GM23338 (cell line): ENCODE data around the gene STRN4. TPM values are rescaled to one million over a fixed set of nuclear protein-coding genes. Genes with fewer than 3 reads are reported as not detected.

Experiments
- ATAC-seq: fragments of 200-7000 bp; cut with Tn5 transposase; 3 replicates; pipeline ENCODE4 v1.9.1; 2020
- DNase-seq: peaks from one replicate; pipeline ENCODE4 v3.0.0-alpha.2; 2015; ENCODE audit warnings: low spot score
- H2AFZ ChIP-seq: fragments of 200-600 bp; sonication (generic); 2 replicates; pipeline ENCODE4 v1.8.0; 2016; ENCODE audit warnings: antibody characterized with exemption, mild to moderate bottlenecking, moderate library complexity
- H3F3A ChIP-seq: fragments of 200-600 bp; sonication (generic); replicated peaks from 2 replicates; pipeline ENCODE4 v1.8.0; 2017; ENCODE audit warnings: antibody characterized with exemption, mixed run types, low read depth
- H3K27ac ChIP-seq: fragments of 200-600 bp; sonication (generic); 2 replicates; pipeline ENCODE4 v1.6.1; 2016; ENCODE audit warnings: low read depth
- H3K27me3 ChIP-seq: fragments of 200-600 bp; sonication (generic); 2 replicates; pipeline ENCODE4 v1.8.0; 2016; ENCODE audit warnings: mild to moderate bottlenecking, mixed run types, moderate library complexity; ENCODE audit not compliant: insufficient read depth
- H3K36me3 ChIP-seq: fragments of 200-600 bp; sonication (generic); 2 replicates; pipeline ENCODE4 v1.8.0; 2016; ENCODE audit warnings: mild to moderate bottlenecking; ENCODE audit not compliant: insufficient read depth
- H3K4me1 ChIP-seq: fragments of 200-600 bp; sonication (generic); 2 replicates; pipeline ENCODE4 v1.8.0; 2016; ENCODE audit warnings: mild to moderate bottlenecking, moderate library complexity; ENCODE audit not compliant: insufficient read depth
- H3K4me2 ChIP-seq: fragments of 200-600 bp; sonication (generic); 2 replicates; pipeline ENCODE4 v1.7.1; 2017; ENCODE audit warnings: mixed run types
- H3K4me3 ChIP-seq: fragments of 200-600 bp; sonication (generic); 2 replicates; pipeline ENCODE4 v1.6.1; 2016; ENCODE audit warnings: mixed run types
- H3K79me2 ChIP-seq: fragments of 200-600 bp; sonication (generic); replicated peaks from 2 replicates; pipeline ENCODE4 v1.8.0; 2017; ENCODE audit warnings: mild to moderate bottlenecking; ENCODE audit not compliant: insufficient read depth
- H3K9me2 ChIP-seq: fragments of 200-600 bp; sonication (generic); 2 replicates; pipeline ENCODE4 v1.8.0; 2017; ENCODE audit not compliant: insufficient read depth
- H4K20me1 ChIP-seq: fragments of 200-600 bp; sonication (generic); replicated peaks from 2 replicates; pipeline ENCODE4 v1.8.0; 2017; ENCODE audit warnings: mild to moderate bottlenecking; ENCODE audit not compliant: insufficient read depth
- H3K27ac Mint-ChIP-seq: 2 replicates; pipeline ENCODE4 v1.8.0; 2020; ENCODE audit warnings: inconsistent platforms, mild to moderate bottlenecking, moderate library complexity, mixed read lengths
- H3K27me3 Mint-ChIP-seq: 3 replicates; pipeline ENCODE4 v1.8.0; 2022; ENCODE audit warnings: low read depth, mild to moderate bottlenecking, moderate library complexity, mixed read lengths, inconsistent platforms; ENCODE audit not compliant: insufficient read depth, poor library complexity
- H3K36me3 Mint-ChIP-seq: 3 replicates; pipeline ENCODE4 v1.8.0; 2021; ENCODE audit warnings: low read depth, mild to moderate bottlenecking, inconsistent platforms, moderate library complexity, mixed read lengths
- H3K4me1 Mint-ChIP-seq: 3 replicates; pipeline ENCODE4 v1.8.0; 2020; ENCODE audit warnings: mild to moderate bottlenecking, inconsistent platforms, mixed read lengths
- H3K4me3 Mint-ChIP-seq: 3 replicates; pipeline ENCODE4 v1.8.0; 2021; ENCODE audit warnings: moderate library complexity, mild to moderate bottlenecking, inconsistent platforms, mixed read lengths
- H3K9me3 Mint-ChIP-seq: 3 replicates; pipeline ENCODE4 v1.8.0; 2020; ENCODE audit warnings: moderate library complexity, mild to moderate bottlenecking, inconsistent platforms, mixed read lengths
- CREB1 ChIP-seq: fragments of 250-450 bp; sonication (Bioruptor Pico); IDR thresholded peaks from 2 replicates; pipeline ENCODE4 v1.5.0; 2020; ENCODE audit warnings: low read depth, mild to moderate bottlenecking, moderate library complexity
- CTCF ChIP-seq, 2 experiments: fragments of 200-600 bp in 1 of 2; sonication (generic) in 1 of 2; conservative IDR thresholded peaks; 2 replicates each; pipeline versions ENCODE4 v1.5.1 to v1.6.1; 2016 to 2017; ENCODE audit warnings: antibody characterized with exemption in 2 of 2, low read depth in 2 of 2, mild to moderate bottlenecking in 2 of 2, moderate library complexity in 1 of 2
- EZH2 ChIP-seq: fragments of 200-600 bp; sonication (generic); IDR thresholded peaks from one replicate; pipeline ENCODE4 v1.8.0; 2017; ENCODE audit warnings: antibody characterized with exemption, mild to moderate bottlenecking, low read depth; ENCODE audit not compliant: unreplicated experiment
- EZH2phosphoT487 ChIP-seq: fragments of 200-600 bp; sonication (generic); IDR thresholded peaks from one replicate; pipeline ENCODE4 v1.8.1; 2018; ENCODE audit warnings: antibody characterized with exemption; ENCODE audit not compliant: unreplicated experiment
- JUNB ChIP-seq: IDR thresholded peaks from one replicate; pipeline ENCODE4 v1.6.1; 2016; ENCODE audit warnings: antibody characterized with exemption; ENCODE audit not compliant: unreplicated experiment
- NANOG ChIP-seq: IDR thresholded peaks from 2 replicates; pipeline ENCODE4 v1.6.1; 2016; ENCODE audit warnings: antibody characterized with exemption, borderline replicate concordance
- POLR2AphosphoS5 ChIP-seq: IDR thresholded peaks from 2 replicates; pipeline ENCODE4 v1.6.1; 2016; ENCODE audit warnings: antibody characterized with exemption, low read depth
- REST ChIP-seq: IDR thresholded peaks from one replicate; pipeline ENCODE4 v1.6.1; 2018; ENCODE audit warnings: antibody characterized with exemption; ENCODE audit not compliant: unreplicated experiment
- STAT1 ChIP-seq: IDR thresholded peaks from one replicate; pipeline ENCODE4 v1.6.1; 2016; ENCODE audit warnings: antibody characterized with exemption; ENCODE audit not compliant: unreplicated experiment
- ZNF114 ChIP-seq: fragments of 250-450 bp; sonication (Bioruptor Pico); IDR thresholded peaks from 2 replicates; pipeline ENCODE4 v1.5.0; 2020; ENCODE audit warnings: mild to moderate bottlenecking, moderate library complexity
- ZNF331 ChIP-seq: fragments of 250-450 bp; sonication (Bioruptor Pico); IDR thresholded peaks from 2 replicates; pipeline ENCODE4 v1.5.0; 2020; ENCODE audit warnings: low read depth, mild to moderate bottlenecking, moderate library complexity
- ZNF462 ChIP-seq: fragments of 250-450 bp; sonication (Bioruptor Pico); IDR thresholded peaks from 2 replicates; pipeline ENCODE4 v1.5.0; 2020; ENCODE audit warnings: mild to moderate bottlenecking, moderate library complexity
- polyA plus RNA-seq: library from polyadenylated mRNA; unstranded; fragments of >200 nt; fragmentation: Nextera tagmentation; extraction: Ambion mirVana; gene quantifications from 2 replicates; pipeline ENCODE4 v1.2.1, GENCODE V29; 2016
- total RNA-seq: library from RNA; depleted of rRNA; stranded (reverse); fragments of >200 nt; shearing (Covaris generic); gene quantifications from 2 replicates; pipeline ENCODE4 v1.2.3, GENCODE V29; 2014
- TF ChIP-seq, protein P1 (sequence below): IDR thresholded peaks from 2 replicates; pipeline ENCODE4 v1.6.1; 2016; ENCODE audit warnings: antibody characterized with exemption

Gene STRN4
- total and polyA plus RNA-seq, 2 experiments from 2014 or later: 62.1 to 140 TPM

GRCh38 chr19:46745030-46745429 lies 1.2 kb downstream of the STRN4 start:
- no peak for ATAC-seq
- Histone ChIP-seq H3K4me2 (peak overlapping the region; percentile 98), H3K4me3 (peak overlapping the region; percentile 93), H3K36me3 (peaks cover 4% of the 10 kb centered on the region; the same call in 1 of the 2 replicates), H2AFZ (no peak overlapping the region), H3K27ac (no peak overlapping the region), H3K79me2 (peaks cover 57% of the 10 kb centered on the region), H3K27me3 (no peaks in the 10 kb centered on the region), H3K4me1 (peaks cover 10% of the 10 kb centered on the region; the same call in 1 of the 2 replicates), H3K9me2 (no peaks in the 10 kb centered on the region), H3F3A (0 out of 2 replicates have a peak, but pooled peaks cover 14% of the 10 kb centered on the region), H4K20me1 (peaks cover 53% of the 10 kb centered on the region)
- peaks cover 28% of the 10 kb centered on the region for H3K27me3 Mint-ChIP-seq
- H3K9me3 Mint-ChIP-seq: no peaks in the 10 kb centered on the region; the same call in 2 of the 3 replicates
- H3K36me3 Mint-ChIP-seq: peaks cover 34% of the 10 kb centered on the region
- H3K4me3 Mint-ChIP-seq: peak overlapping the region; percentile 98
- peaks cover 55% of the 10 kb centered on the region for H3K4me1 Mint-ChIP-seq
- H3K27ac Mint-ChIP-seq: peak overlapping the region; percentile 96
- TF ChIP-seq ZNF331 (no peak), EZH2phosphoT487 (no peak), POLR2AphosphoS5 (no peak), CTCF (conservative IDR thresholded peaks at IDR 0.05; ENCODE audit: low read depth in 2 of 2) (no peak), NANOG (no peak), EZH2 (no peak), STAT1 (no peak), ZNF114 (CRISPR knock-in tag) (no peak), JUNB (no peak), ZNF462 (CRISPR knock-in tag) (no peak), REST (no peak), CREB1 (CRISPR knock-in tag) (no peak)
- TF ChIP-seq, protein P1, sequence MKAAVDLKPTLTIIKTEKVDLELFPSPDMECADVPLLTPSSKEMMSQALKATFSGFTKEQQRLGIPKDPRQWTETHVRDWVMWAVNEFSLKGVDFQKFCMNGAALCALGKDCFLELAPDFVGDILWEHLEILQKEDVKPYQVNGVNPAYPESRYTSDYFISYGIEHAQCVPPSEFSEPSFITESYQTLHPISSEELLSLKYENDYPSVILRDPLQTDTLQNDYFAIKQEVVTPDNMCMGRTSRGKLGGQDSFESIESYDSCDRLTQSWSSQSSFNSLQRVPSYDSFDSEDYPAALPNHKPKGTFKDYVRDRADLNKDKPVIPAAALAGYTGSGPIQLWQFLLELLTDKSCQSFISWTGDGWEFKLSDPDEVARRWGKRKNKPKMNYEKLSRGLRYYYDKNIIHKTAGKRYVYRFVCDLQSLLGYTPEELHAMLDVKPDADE: no peak
- DNase-seq: no peak
